ENCODE data around the gene AP3D1. TPM values are rescaled to one million over a fixed set of nuclear protein-coding genes. Genes with fewer than 3 reads are reported as not detected.
A peak's percentile ranks its signal among the peaks of the same experiment; 100 is the strongest.

AP3D1 gene
- total and polyA plus RNA-seq, 9 of the 15 experiments (the other 6 are each of a cell fraction or from before 2014, with no cell fraction given): 1.2 to 86.1 (median 35.9) TPM

DNA sequence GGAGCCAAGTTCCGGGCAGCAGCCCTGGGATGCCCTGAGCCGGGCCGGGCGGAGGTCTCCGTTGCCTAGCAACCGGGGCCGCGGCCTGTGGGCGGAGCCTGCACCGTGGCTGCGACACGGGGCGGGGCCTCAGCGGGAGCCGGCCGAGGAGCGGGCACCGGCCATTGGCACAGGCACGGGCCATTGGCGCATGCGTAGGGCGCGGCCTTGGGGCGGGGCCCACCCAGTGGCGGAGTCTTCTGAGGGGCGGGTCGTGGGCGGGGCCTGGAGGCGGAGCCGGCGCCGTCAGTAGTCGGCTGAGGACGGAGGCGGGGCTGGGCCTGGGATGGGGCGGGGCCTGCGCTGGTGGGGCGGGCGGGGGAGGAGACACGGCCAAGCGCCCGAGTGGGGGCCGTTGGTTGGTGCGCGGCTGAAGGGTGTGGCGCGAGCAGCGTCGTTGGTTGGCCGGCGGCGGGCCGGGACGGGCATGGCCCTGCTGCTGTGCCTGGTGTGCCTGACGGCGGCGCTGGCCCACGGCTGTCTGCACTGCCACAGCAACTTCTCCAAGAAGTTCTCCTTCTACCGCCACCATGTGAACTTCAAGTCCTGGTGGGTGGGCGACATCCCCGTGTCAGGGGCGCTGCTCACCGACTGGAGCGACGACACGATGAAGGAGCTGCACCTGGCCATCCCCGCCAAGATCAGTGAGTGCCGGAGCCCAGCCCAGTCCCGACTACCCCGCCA is 54.7 kb downstream of the AP3D1 start, which contains the start of gene IZUMO4 (continued):
- TF ChIP-seq ZNF133 (CRISPR knock-in tag; IDR thresholded peaks at IDR 0.05) (no peak), ETV5 (CRISPR knock-in tag; IDR thresholded peaks at IDR 0.05; ENCODE audit: low read depth) (no peak), SAP30 (IDR thresholded peaks at IDR 0.05; ENCODE audit: borderline replicate concordance, insufficient read depth, low read depth, low read length, poor library complexity, severe bottlenecking) (peak; percentile 47), CCNT2 (IDR thresholded peaks at IDR 0.05; ENCODE audit: borderline replicate concordance, extremely low read depth, insufficient read length, low read depth, low read length) (peak; percentile 40), SP1 (CRISPR knock-in tag; IDR thresholded peaks at IDR 0.05) (peak; percentile 16), ZNF175 (CRISPR knock-in tag; IDR thresholded peaks at IDR 0.05; ENCODE audit: low read depth) (no peak), CXXC5 (CRISPR knock-in tag; IDR thresholded peaks at IDR 0.05) (0 out of 2 replicates have a peak, but pooled peaks have one; percentile 7), HNRNPL (IDR thresholded peaks at IDR 0.05; ENCODE audit: low read depth, low read length) (peak; percentile 24; the same call in 1 of the 2 replicates), CBX1 (IDR thresholded peaks at IDR 0.05; ENCODE audit: low read depth) (peak; percentile 6; the same call in 1 of the 2 replicates), THAP12 (CRISPR knock-in tag; IDR thresholded peaks at IDR 0.05) (no peak; the same call in 1 of the 2 replicates), E2F6 (IDR thresholded peaks at IDR 0.05; ENCODE audit: borderline replicate concordance in 1 of 2, extremely low read depth in 1 of 2, insufficient read depth in 1 of 2, insufficient read length in 1 of 2, low read depth in 1 of 2, low read length in 1 of 2, poor library complexity in 1 of 2, severe bottlenecking in 1 of 2) (peak in 1 of 2 experiments; percentile 48), CTCF (IDR thresholded peaks at IDR 0.05 in 2 of 3, conservative IDR thresholded peaks at IDR 0.05 in 1 of 3; ENCODE audit: insufficient read depth in 2 of 3, low read depth in 1 of 3, low read length in 3 of 3) (peak; percentile 42 to 70 (median 66); a peak in 5 of 6 replicates), ZNF3 (CRISPR knock-in tag; IDR thresholded peaks at IDR 0.05) (no peak), ZNF740 (CRISPR knock-in tag; IDR thresholded peaks at IDR 0.05) (no peak), ZNF740 (tag; IDR thresholded peaks at IDR 0.05) (no peak), POU5F1 (IDR thresholded peaks at IDR 0.05; ENCODE audit: borderline replicate concordance, low read depth, low read length, partially characterized antibody) (no peak)
- TF ChIP-seq, protein P1, sequence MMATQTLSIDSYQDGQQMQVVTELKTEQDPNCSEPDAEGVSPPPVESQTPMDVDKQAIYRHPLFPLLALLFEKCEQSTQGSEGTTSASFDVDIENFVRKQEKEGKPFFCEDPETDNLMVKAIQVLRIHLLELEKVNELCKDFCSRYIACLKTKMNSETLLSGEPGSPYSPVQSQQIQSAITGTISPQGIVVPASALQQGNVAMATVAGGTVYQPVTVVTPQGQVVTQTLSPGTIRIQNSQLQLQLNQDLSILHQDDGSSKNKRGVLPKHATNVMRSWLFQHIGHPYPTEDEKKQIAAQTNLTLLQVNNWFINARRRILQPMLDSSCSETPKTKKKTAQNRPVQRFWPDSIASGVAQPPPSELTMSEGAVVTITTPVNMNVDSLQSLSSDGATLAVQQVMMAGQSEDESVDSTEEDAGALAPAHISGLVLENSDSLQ (IDR thresholded peaks at IDR 0.05): 0 out of 2 replicates have a peak, but pooled peaks have one; percentile 25
